CD4-positive, alpha-beta T cell treated with Interleukin-21 for 1 hour (primary cell): Measurements from ENCODE around the gene ADGRL2.

Source experiments
- DNase-seq: peaks from one replicate; pipeline ENCODE4 v3.0.0-alpha.2; 2020

ADGRL2 gene

GRCh38 chr1:81800695-81801650 is at the start of gene ADGRL2:
ADGRL2 (plus strand) TSS chr1:81800934; CDS start chr1:81836985, 36,051 bp downstream.
- no peak for DNase-seq

DNA sequence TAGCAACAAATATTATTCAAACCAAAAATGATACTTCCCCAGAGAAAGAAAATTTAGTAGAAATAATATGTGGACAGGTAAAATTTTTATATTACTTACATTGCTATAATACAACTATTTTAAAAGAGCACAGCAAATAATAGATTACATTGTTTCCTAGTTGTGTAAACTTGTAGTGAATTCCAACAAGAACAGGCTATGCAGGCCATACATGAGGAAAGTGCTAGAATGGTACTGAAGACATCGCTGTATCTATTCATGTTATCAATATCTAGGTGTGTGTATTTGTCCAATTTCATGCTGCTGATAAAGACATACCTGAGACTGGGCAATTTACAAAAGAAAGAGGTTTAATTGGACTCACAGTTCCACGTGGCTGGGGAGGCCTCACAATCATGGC is 47.9 kb upstream of the ADGRL2 start:
- no peak for DNase-seq

- no peak for DNase-seq
Observed at GRCh38 chr1:81754424-81754823, 46.3 kb upstream of the ADGRL2 start.

DNA sequence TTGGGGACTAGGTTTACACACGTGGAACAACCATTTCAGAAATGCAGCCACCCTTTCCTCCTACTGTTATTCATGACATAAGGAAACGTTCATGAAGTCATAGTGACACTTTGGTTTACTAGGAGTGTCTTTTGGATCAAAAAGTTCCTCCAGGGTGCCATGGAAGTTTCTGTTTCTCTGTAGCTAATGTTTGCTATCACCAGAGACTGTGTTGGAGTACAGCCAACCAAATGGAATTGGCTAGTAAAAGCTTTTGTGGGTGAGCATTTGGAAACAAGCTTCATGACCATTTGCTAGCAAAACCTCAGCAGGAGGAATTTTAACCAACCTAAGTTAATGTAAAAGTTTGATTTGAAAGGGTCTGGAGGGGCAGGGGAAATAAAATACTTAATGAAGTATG is 43.9 kb upstream of the ADGRL2 start:
- no peak for DNase-seq

DNA sequence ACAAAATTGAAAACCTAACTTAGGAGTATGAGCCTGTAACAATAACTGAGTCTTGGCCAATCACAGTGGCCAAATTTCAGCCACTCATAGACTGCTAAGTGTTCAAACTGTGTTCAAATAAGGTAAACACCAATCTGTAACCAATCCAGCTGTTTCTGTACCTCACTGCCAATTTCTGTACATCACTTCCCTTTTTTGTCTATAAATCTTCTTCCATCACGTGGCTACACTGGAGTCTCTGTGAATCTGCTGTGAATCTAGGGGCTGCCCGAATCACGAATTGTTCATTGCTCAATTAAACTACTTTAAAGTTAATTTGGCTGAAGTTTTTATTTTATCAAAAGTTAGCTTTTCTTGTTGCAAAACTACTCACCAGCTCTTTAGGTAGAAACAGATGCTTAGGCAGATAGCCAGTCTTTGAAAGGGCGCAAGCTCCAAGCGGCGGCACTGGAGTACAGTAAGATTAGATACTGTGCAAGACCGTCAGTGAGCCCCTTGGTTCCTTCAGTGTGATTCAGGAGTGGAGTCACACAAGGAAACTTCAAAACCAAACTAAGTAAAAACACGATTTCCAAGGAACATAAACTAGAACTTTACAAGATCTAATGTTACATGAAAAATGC is 43.2 kb upstream of the ADGRL2 start:
- DNase-seq: no peak

- DNase-seq: no peak
Observed at GRCh38 chr1:81758181-81758580, 42.6 kb upstream of the ADGRL2 start.

DNA sequence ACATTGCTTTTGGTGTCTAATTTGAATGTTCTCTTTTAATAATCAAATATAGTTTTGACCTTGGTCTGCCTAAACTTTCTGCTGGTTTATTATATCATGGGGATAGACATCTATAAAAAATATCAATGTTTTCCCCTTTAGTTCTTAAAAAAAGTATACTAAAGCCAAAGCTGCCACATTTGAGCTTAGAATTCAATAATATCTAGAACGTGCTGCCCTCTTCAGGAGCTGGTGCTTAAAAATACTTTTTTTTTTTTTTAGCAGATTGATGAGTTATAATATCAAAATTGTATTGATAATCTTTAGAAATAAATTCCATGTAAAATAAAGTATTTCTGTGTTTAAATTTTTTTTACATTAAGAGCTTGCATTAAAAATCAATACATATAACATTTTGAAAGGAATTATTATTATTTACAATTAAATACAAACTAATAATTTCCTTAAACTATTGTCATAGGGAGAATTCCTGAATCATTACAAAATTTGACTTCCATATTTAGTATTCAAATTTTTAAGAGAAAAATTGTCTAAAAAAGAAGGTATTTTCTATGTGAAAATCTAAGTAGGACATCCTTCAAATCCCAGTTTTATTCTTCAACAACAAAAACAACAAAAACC is 40.1 kb upstream of the ADGRL2 start:
- no peak for DNase-seq

GRCh38 chr1:81775510-81775909 is 25.2 kb upstream of the ADGRL2 start:
- no peak for DNase-seq

DNA sequence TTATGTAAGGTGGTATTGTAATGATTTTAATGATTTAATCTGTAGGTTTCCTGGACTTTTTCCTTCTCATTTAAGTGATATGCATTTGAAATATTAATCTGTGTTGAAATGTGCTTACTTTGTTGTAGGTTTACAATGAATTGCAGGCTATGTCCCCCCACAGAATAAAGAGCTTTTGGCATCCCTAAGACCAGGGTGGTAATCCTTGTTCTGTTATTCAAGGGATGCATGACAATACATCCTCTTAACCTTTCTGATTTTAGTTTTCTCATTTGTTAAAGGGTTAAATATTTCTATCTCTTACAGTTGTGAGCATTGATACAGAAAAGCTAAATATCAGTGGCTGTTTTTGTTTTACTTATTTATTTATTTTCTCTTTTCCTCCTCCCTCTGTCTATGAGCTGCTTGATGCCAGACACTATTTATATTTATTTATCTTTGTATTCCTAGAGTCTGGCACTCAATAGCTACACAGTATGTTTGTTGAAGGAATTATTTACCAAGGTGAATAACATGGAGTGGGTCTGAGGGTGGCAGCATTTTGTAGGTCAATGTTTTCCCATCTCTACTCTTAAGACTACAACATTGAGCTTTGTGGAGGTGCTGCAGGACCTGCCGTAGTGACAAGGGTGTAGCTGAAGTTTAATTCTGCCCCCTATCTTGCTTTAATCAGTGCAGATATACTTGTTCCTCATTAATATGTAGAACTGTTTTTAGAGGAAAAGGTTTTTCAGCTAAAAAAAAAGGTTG is 19.9 kb upstream of the ADGRL2 start:
- DNase-seq: no peak

DNA sequence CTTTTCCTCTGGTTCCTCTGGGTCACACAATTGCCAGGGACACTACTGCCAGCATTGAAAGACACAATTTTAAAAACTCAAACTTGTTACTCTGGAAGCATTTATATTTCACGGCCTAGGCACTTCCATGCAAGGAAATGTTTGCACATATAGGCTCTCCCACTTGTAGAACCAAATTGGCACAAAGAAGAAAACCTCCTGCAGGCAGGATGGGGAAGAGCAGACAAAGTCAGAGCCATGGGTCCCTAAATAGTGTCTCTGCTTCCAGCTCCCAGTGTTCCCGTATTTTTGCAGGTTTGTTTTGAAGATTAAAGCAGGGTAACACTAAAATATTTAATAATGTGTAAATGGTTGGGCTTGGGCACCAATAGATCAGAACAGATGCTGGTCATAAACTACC is 19.0 kb upstream of the ADGRL2 start:
- DNase-seq: no peak

DNA sequence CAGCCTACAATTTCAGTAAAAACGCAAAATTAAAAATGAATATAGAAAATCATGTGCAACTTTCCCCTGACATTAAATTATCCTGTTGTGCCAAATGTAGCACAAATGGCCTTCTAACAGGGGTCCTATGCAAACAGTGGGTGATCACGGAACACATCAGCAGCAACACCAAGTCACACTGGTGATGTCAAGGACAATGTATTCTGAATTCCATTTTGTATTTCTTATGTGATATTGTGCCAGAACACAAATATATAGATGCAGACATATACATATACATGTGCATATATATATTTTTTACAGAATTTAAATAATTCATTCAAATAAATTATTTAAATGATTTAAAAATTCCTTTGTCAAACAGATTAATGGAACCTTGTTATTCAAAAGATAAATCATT is 8.6 kb upstream of the ADGRL2 start:
- no peak for DNase-seq

DNA sequence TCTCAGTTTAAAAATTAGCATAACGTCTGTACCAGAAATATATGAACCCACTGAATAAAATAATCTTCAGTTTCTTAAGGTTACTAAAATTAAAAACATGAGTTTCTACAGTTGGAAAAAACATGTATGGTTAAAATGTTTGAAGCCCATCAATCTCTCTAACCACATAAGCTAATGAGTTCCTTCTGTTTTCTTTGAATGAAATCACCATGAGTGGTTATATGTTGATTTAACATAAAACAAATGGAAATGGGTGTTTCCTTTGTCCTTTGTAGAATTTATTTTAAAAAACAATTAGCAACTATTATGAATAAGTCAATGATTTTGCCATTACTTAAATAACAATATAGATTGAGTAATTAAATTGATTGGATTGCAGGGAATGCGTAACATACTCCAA is 3.0 kb upstream of the ADGRL2 start:
- DNase-seq: no peak

GRCh38 chr1:81799939-81800694 is 617 bp upstream of the ADGRL2 start:
- no peak for DNase-seq

DNA sequence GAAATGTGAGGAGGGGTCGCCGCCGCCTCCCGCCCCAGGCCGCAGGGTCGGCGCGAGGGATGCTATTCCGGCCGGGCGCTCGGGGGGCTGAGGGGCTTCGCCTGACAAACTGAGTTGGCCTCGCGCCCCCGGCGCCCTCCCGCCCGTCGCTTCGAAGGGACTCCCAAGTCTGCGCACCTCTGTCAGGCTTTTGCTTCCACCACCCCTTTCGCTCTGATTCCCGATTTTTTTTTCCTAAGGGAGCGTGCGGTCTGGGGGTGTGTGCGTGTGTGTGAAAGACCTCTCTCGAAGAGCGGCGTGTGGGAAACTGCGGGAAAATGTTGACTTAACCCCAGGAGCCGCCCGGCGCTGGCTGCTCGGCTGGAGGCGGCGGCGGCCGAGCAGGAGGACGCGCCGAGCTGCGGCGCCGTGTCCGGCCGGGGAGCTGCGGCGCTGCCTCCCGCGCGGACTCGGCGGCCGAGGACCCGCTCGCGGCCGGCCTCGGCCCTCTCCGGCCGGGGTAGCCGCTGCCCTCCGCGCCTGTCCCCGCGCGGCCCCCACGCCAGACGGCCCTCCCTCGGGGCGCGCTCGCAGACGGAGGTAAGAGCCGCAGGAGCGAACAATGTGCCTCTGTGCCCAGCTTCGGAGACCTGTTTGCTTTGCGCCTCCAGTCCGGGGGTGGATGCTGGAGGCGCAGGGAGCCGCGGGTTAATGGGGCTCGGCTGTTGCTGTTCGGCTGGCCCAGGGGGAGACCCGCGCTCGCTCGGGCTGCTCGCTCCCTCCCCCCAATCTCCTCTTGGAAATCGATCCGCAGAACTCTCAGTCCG is 1.1 kb downstream of the ADGRL2 start:
- DNase-seq: no peak

GRCh38 chr1:81802457-81802706 is 1.6 kb downstream of the ADGRL2 start:
- DNase-seq: no peak

DNA sequence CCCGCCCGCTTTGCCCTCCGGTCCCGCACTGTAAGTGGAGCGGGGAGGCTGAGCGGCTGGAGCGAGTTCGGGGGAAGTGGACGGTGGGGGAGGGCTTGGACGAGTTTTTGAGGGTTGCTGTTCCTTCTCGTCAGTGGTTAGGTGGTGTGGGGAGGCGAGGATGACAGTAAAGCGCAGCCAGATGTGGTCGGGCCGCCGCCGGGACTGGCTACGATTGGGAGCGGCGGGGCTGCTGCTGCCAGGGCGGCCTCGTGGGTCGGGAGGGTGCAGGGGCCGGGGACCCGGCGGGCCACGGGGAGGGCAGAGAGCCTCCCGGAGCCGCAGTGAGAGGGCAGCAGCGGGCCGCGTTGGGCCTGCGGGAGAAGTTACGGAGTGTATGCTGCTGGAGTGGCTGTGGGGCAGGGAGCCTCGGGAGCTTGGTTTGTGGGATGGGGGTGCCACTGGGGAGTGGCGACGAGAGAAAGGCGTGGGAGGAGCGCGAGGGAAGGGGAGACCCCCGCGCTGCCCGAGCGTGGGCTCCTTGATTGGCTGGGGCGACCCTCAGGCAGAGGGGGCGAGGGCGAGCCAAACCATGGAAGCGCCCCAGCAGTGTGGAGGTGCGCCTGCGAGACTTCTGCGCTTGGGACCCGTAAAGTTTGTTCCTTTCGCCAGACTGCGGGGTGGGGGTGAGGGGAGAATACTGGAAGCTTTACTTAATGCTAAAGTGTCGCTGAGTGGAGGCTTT is 2.1 kb downstream of the ADGRL2 start:
- no peak for DNase-seq

- no peak for DNase-seq
Observed at GRCh38 chr1:81803431-81804110, 2.8 kb downstream of the ADGRL2 start.

GRCh38 chr1:81804312-81804711 is 3.6 kb downstream of the ADGRL2 start:
- no peak for DNase-seq

- DNase-seq: no peak
Observed at GRCh38 chr1:81805537-81806431, 5.0 kb downstream of the ADGRL2 start.

DNA sequence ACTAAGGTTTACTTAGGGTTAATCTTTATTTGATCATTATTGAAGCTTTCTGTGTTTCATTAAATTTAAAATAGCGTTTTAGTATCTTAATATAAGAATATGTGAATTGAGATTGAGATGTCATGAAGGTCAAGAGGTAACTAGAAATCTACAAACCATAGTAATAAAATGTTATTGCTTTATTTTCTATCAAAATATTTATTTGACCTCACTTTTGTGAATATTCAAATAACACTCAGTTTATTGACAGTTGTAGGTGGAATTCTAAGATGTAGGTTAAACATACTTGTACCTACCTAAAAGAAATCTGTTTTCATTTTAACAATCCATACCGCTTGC is 5.7 kb downstream of the ADGRL2 start:
- DNase-seq: no peak
